Activated B cell treated with CpG ODN at 0.5 μM for 24 hours (primary cell): ENCODE results near the gene ADAMTS20. TPM values are rescaled to one million over a fixed set of nuclear protein-coding genes. Genes with fewer than 3 reads are reported as not detected.

Source experiments
- ATAC-seq: fragments of 200-7000 bp; cut with Tn5 transposase; one replicate; pipeline ENCODE4 v1.10.0; 2021; ENCODE audit warnings: low read depth, mild to moderate bottlenecking, moderate library complexity
- CTCF ChIA-PET: fragments of 350-600 bp; sonication (Branson Sonifier 250); formaldehyde crosslinking; loops from one replicate; lab custom pipeline; 2021; ENCODE audit warnings: antibody characterized with exemption; lab: Charles Lee
- POLR2A ChIA-PET: fragments of 350-600 bp; sonication (Branson Sonifier 250); formaldehyde crosslinking; loops from one replicate; lab custom pipeline; 2021; ENCODE audit warnings: antibody characterized with exemption; lab: Charles Lee
- DNase-seq: peaks from one replicate; pipeline ENCODE4 v3.0.0; 2022
- H3K27ac Mint-ChIP-seq: one replicate; pipeline ENCODE4 v1.8.0; 2020; ENCODE audit warnings: mixed read lengths
- H3K27me3 Mint-ChIP-seq: one replicate; pipeline ENCODE4 v1.8.0; 2021; ENCODE audit warnings: mixed read lengths
- H3K36me3 Mint-ChIP-seq: one replicate; pipeline ENCODE4 v1.8.0; 2021; ENCODE audit warnings: low read depth, mixed read lengths
- H3K4me1 Mint-ChIP-seq: one replicate; pipeline ENCODE4 v1.8.0; 2021; ENCODE audit warnings: mixed read lengths
- H3K4me3 Mint-ChIP-seq: one replicate; pipeline ENCODE4 v1.8.0; 2020; ENCODE audit warnings: mild to moderate bottlenecking, mixed read lengths
- H3K9me3 Mint-ChIP-seq: one replicate; pipeline ENCODE4 v1.8.0; 2020; ENCODE audit warnings: mixed read lengths
- intact Hi-C: fragments of 100-400 bp; cut with micrococcal nuclease; formaldehyde crosslinking; loops from one replicate; pipeline ENCODE4 v1.15.1; 2024
- total RNA-seq: library from RNA; stranded (reverse); gene quantifications from 2 replicates; pipeline ENCODE4 v1.2.3, GENCODE V29; 2022
- TF ChIP-seq, protein P1 (sequence below): fragments of 200-600 bp; IDR thresholded peaks from one replicate; pipeline ENCODE4 v1.8.0; 2022; ENCODE audit warnings: antibody characterized with exemption, mild to moderate bottlenecking

Gene ADAMTS20
- total RNA-seq, 1 donor from 2014 or later, result not detected

DNA sequence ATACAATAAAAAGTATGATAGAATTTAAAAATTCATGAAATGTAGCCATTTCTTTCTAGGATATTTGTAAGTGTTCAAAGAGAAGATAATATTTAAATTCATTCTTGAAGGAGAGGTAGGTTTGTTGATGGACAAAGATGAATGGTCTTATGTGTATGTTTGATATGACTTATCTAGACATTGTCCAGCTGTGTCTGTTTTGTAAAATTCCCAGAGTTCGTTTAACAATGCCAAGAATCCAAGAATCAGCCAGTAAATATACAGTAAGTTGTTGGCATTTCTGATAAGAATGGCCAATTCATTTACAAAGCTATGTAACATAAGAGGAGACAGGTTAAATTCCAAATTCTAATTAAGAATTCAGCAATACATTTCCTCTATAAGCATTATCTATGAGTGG lies 150.9 kb downstream of the ADAMTS20 start:
- H3K27ac Mint-ChIP-seq, result no peak overlapping the region
- no peaks in the 10 kb centered on the region for H3K27me3 Mint-ChIP-seq
- TF ChIP-seq, protein P1, sequence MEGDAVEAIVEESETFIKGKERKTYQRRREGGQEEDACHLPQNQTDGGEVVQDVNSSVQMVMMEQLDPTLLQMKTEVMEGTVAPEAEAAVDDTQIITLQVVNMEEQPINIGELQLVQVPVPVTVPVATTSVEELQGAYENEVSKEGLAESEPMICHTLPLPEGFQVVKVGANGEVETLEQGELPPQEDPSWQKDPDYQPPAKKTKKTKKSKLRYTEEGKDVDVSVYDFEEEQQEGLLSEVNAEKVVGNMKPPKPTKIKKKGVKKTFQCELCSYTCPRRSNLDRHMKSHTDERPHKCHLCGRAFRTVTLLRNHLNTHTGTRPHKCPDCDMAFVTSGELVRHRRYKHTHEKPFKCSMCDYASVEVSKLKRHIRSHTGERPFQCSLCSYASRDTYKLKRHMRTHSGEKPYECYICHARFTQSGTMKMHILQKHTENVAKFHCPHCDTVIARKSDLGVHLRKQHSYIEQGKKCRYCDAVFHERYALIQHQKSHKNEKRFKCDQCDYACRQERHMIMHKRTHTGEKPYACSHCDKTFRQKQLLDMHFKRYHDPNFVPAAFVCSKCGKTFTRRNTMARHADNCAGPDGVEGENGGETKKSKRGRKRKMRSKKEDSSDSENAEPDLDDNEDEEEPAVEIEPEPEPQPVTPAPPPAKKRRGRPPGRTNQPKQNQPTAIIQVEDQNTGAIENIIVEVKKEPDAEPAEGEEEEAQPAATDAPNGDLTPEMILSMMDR, result no peak
- CTCF ChIA-PET, result no interaction called here
- intact Hi-C loops, result no loop called here
- H3K9me3 Mint-ChIP-seq, result no peaks in the 10 kb centered on the region
- H3K4me1 Mint-ChIP-seq, result no peaks in the 10 kb centered on the region
- DNase-seq (no peak), ATAC-seq (no peak)
- no peaks in the 10 kb centered on the region for H3K36me3 Mint-ChIP-seq
- POLR2A ChIA-PET, result no interaction called here
- H3K4me3 Mint-ChIP-seq, result no peak overlapping the region

DNA sequence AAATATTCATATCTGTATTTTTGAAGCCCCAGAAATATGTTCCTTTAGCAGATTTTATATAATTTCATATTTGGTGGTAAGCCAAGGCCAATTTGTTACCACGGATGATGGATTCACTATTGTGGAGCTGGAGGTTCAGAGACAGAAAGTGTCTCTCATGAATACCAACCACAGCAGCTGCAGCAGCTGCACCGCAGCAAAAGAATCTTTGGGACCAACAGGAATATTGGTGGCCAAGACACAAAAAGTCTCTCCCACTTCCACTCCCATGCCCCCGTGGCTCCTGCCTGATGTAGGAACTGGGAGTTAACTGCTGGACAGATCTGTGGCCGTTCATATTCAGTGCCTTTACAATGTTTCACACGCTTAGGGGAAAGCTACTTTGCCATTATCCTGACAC lies 155.3 kb downstream of the ADAMTS20 start:
- TF ChIP-seq, protein P1, result no peak
- Mint-ChIP-seq H3K9me3 (no peaks in the 10 kb centered on the region), H3K4me1 (no peaks in the 10 kb centered on the region), H3K27ac (no peak overlapping the region), H3K36me3 (no peaks in the 10 kb centered on the region), H3K4me3 (no peak overlapping the region), H3K27me3 (no peaks in the 10 kb centered on the region)
- ChIA-PET POLR2A (no interaction called here), CTCF (no interaction called here)
- intact Hi-C loops, result no loop called here
- ATAC-seq (no peak), DNase-seq (no peak)

DNA sequence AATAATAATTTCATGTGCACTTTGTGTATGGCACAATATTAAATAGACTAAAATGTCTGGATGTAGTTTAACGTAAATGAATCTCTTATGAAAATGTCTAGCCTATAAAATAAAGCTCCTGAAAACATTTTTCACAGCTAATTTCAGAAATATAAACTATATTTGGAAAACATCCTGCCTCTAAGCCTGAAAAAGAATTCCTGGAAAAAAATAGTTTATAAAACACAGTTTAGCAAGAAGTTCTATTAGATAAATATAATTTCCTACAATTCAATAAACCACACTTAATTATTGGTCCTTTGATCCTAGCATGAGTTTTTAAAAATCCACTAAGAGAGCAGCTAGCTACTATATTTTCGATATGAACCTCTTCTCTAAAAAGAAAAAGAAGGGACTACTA lies 159.9 kb downstream of the ADAMTS20 start:
- ChIA-PET CTCF (no interaction called here), POLR2A (no interaction called here)
- no peaks in the 10 kb centered on the region for H3K4me1 Mint-ChIP-seq
- TF ChIP-seq, protein P1, result no peak
- H3K36me3 Mint-ChIP-seq, result no peaks in the 10 kb centered on the region
- ATAC-seq, result no peak
- H3K27me3 Mint-ChIP-seq, result no peaks in the 10 kb centered on the region
- intact Hi-C loops, result no loop called here
- H3K27ac Mint-ChIP-seq, result no peak overlapping the region
- peaks cover 2% of the 10 kb centered on the region for H3K9me3 Mint-ChIP-seq
- no peak overlapping the region for H3K4me3 Mint-ChIP-seq
- DNase-seq, result no peak

DNA sequence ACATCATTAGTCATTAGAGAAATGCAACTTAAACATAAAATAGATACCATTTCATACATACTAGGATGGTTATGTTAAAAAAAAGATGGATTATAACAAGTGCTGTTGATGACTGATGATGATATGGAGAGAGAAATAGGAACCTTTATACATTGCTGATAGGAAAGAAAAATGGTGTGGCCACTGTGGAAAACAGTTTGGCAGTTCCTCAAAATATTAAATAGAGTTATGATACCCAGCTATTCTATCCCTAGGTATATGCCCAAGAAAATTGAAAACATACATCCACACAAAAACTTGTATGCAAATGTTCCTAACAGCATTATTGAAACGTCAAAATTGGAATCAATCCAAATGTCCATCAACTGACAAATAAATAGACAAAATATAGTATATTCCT lies 170.1 kb downstream of the ADAMTS20 start:
- Mint-ChIP-seq H3K9me3 (peaks cover 11% of the 10 kb centered on the region), H3K4me1 (no peaks in the 10 kb centered on the region), H3K27ac (no peak overlapping the region), H3K4me3 (no peak overlapping the region), H3K36me3 (no peaks in the 10 kb centered on the region), H3K27me3 (no peaks in the 10 kb centered on the region)
- DNase-seq (no peak), ATAC-seq (no peak)
- ChIA-PET CTCF (no interaction called here), POLR2A (no interaction called here)
- TF ChIP-seq, protein P1, result no peak
- intact Hi-C loops, result no loop called here

DNA sequence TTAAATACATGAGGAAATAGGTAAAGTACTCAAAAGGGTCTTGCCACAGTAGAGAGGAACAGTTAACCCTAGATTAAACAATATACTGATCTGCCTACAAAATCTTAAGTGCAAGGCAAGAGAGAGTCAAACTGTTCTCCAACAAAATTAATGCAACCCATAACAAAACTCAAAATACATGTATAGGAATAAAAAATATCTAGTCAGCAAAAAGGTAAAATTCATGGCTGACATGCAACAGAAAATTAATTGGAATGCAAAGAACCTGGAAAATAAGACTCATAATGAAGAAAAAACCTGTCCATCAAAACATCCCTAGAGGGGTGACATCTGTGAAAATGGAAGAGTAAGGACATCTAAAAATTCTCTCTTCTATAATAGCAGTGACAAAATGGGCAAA lies 173.6 kb downstream of the ADAMTS20 start:
- ChIA-PET POLR2A (no interaction called here), CTCF (no interaction called here)
- ATAC-seq (no peak), DNase-seq (no peak)
- intact Hi-C loops, result no loop called here
- Mint-ChIP-seq H3K4me1 (no peaks in the 10 kb centered on the region), H3K9me3 (peaks cover 5% of the 10 kb centered on the region), H3K4me3 (no peak overlapping the region), H3K36me3 (no peaks in the 10 kb centered on the region), H3K27me3 (no peaks in the 10 kb centered on the region), H3K27ac (no peak overlapping the region)
- TF ChIP-seq, protein P1, result no peak
